GM23338 (cell line): ENCODE measurements around the gene ANXA2R.
"Not testable (repeated sequence)": the region's sequence is repeated elsewhere in the genome, so short reads cannot be mapped to it uniquely, and the experiment has no call there.

Experiments
- CTCF ChIP-seq, 2 experiments: fragments of 200-600 bp in 1 of 2; sonication (generic) in 1 of 2; conservative IDR thresholded peaks; 2 replicates each; pipeline versions ENCODE4 v1.5.1 to v1.6.1; 2016 to 2017; ENCODE audit warnings: antibody characterized with exemption in 2 of 2, low read depth in 2 of 2, mild to moderate bottlenecking in 2 of 2, moderate library complexity in 1 of 2
- EZH2 ChIP-seq: fragments of 200-600 bp; sonication (generic); IDR thresholded peaks from one replicate; pipeline ENCODE4 v1.8.0; 2017; ENCODE audit warnings: antibody characterized with exemption, mild to moderate bottlenecking, low read depth; ENCODE audit not compliant: unreplicated experiment
- EZH2phosphoT487 ChIP-seq: fragments of 200-600 bp; sonication (generic); IDR thresholded peaks from one replicate; pipeline ENCODE4 v1.8.1; 2018; ENCODE audit warnings: antibody characterized with exemption; ENCODE audit not compliant: unreplicated experiment
- POLR2AphosphoS5 ChIP-seq: IDR thresholded peaks from 2 replicates; pipeline ENCODE4 v1.6.1; 2016; ENCODE audit warnings: antibody characterized with exemption, low read depth
- ZNF331 ChIP-seq: fragments of 250-450 bp; sonication (Bioruptor Pico); IDR thresholded peaks from 2 replicates; pipeline ENCODE4 v1.5.0; 2020; ENCODE audit warnings: low read depth, mild to moderate bottlenecking, moderate library complexity

GRCh38 chr5:43084468-43084867 lies 44.3 kb upstream of the ANXA2R start:
- not testable (repeated sequence) for TF ChIP-seq EZH2; CTCF (conservative IDR thresholded peaks at IDR 0.05; ENCODE audit: low read depth in 2 of 2); EZH2phosphoT487; ZNF331 (CRISPR knock-in tag); POLR2AphosphoS5
